ENCODE results near the gene PDZK1IP1.

DNA sequence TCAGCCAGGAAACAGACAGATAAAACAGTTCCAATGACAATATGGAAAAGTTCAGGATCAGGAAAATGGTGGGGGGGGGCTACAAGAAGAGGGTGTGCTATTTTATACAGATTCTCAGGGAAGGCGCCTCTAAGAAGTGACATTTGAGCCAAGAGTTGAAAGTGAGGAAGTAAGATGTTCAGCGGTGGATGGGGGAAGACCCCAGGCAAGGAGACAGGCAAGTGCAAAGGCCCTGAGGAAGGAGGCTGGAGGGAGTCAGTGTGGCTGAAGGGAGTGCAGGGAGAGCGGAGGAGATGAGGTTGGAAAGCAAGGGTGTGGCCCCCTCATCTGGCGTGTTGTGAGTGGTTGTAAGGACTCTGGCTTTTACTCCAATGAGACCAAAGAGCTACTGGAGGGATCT is 8.4 kb upstream of the PDZK1IP1 start:
- TF ChIP-seq, protein P1, sequence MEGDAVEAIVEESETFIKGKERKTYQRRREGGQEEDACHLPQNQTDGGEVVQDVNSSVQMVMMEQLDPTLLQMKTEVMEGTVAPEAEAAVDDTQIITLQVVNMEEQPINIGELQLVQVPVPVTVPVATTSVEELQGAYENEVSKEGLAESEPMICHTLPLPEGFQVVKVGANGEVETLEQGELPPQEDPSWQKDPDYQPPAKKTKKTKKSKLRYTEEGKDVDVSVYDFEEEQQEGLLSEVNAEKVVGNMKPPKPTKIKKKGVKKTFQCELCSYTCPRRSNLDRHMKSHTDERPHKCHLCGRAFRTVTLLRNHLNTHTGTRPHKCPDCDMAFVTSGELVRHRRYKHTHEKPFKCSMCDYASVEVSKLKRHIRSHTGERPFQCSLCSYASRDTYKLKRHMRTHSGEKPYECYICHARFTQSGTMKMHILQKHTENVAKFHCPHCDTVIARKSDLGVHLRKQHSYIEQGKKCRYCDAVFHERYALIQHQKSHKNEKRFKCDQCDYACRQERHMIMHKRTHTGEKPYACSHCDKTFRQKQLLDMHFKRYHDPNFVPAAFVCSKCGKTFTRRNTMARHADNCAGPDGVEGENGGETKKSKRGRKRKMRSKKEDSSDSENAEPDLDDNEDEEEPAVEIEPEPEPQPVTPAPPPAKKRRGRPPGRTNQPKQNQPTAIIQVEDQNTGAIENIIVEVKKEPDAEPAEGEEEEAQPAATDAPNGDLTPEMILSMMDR (conservative IDR thresholded peaks at IDR 0.05; ENCODE audit: low read length), result no peak
- TF ChIP-seq EZH2phosphoT487 (IDR thresholded peaks at IDR 0.05; ENCODE audit: borderline replicate concordance), result no peak
